Loucy (cell line): ENCODE data around the gene ZBTB20.

ENCODE experiments used
- EZH2phosphoT487 ChIP-seq: fragments of 200-600 bp; IDR thresholded peaks from 2 replicates; pipeline ENCODE4 v1.6.1; 2018; ENCODE audit warnings: antibody characterized with exemption, mild to moderate bottlenecking, moderate library complexity, borderline replicate concordance
- TF ChIP-seq, protein P1 (sequence below): fragments of 200-600 bp; sonication (generic); conservative IDR thresholded peaks from 2 replicates; pipeline ENCODE4 v1.5.1; 2014; ENCODE audit warnings: mild to moderate bottlenecking, antibody characterized with exemption, low read length

GRCh38 chr3:114314282-114314681 lies 832.8 kb downstream of the ZBTB20 start:
- TF ChIP-seq, protein P1, sequence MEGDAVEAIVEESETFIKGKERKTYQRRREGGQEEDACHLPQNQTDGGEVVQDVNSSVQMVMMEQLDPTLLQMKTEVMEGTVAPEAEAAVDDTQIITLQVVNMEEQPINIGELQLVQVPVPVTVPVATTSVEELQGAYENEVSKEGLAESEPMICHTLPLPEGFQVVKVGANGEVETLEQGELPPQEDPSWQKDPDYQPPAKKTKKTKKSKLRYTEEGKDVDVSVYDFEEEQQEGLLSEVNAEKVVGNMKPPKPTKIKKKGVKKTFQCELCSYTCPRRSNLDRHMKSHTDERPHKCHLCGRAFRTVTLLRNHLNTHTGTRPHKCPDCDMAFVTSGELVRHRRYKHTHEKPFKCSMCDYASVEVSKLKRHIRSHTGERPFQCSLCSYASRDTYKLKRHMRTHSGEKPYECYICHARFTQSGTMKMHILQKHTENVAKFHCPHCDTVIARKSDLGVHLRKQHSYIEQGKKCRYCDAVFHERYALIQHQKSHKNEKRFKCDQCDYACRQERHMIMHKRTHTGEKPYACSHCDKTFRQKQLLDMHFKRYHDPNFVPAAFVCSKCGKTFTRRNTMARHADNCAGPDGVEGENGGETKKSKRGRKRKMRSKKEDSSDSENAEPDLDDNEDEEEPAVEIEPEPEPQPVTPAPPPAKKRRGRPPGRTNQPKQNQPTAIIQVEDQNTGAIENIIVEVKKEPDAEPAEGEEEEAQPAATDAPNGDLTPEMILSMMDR, result no peak
- TF ChIP-seq EZH2phosphoT487, result no peak
